Islet precursor cell (in vitro differentiated cells): Measurements from ENCODE around the gene CA5A.
A peak's percentile ranks its signal among the peaks of the same experiment; 100 is the strongest.
"Not testable (repeated sequence)": the region's sequence is repeated elsewhere in the genome, so short reads cannot be mapped to it uniquely, and the experiment has no call there.

Experiments used
- DNase-seq: peaks from one replicate; pipeline ENCODE4 v3.0.0-alpha.2; 2018

The CA5A gene

GRCh38 chr16:87936375-87937230 is at the start of gene CA5A:
Gene CA5A, minus strand, starts transcription at chr16:87936529. Its CDS starts 79 bp downstream, at chr16:87936450.
- peak; percentile 48 for DNase-seq

- not testable (repeated sequence) for DNase-seq
Observed at GRCh38 chr16:87985493-87985892, 49.2 kb upstream of the CA5A start.

DNA sequence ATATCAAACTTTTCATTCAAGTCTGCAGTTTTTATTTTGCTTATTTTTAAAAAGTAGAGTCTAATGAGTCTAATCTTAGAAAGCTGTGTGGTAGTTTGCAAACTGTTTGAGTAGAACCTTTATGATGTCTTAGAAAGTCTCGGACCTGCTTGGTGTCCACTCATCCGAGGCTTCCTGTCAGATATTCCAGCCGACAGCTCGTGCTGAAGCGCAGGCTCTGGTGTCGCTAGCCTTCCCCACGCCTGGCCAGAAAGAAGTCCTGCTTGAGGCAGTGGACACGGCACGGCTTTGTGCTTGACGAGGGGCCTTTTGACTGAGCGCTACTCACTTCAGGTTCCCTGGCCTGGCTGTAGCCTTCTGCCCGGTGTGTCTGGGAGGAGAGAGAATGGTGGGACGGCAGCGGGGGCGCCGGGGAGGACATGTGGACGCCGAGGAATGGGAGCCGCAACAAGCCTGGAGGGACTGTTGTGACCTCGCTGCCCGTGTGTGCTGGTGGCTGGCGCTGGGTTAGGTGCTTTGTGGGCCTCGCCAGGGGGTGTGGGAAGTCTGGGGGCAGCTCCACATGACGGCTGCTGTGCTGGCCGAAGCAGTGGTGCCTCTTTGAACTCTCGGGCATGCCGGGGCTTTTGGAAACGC is 48.4 kb upstream of the CA5A start:
- DNase-seq = no peak

DNA sequence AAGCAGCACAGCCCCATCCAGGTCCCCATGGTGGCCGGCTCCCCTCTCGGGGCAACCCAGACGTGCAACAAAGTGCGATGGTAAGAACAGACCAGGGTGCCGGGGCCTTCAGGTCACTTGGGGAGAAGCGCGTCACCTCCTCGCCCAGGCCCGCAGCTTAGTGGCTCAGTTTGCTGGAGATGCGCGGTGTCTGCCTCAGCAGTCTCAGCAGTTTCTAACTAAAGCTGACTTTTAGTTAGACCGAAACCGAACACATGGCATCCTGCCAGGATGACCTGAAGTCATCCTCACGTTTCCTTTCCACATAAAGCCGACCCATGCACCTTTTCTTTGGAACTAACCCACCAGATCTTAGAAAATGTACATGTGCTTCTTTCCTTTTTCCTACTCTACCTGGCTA is 47.9 kb upstream of the CA5A start:
- not testable (repeated sequence) for DNase-seq

GRCh38 chr16:87983737-87984097 is 47.4 kb upstream of the CA5A start:
- not testable (repeated sequence) for DNase-seq

GRCh38 chr16:87983072-87983736 is 46.9 kb upstream of the CA5A start:
- DNase-seq = peak; percentile 48

DNA sequence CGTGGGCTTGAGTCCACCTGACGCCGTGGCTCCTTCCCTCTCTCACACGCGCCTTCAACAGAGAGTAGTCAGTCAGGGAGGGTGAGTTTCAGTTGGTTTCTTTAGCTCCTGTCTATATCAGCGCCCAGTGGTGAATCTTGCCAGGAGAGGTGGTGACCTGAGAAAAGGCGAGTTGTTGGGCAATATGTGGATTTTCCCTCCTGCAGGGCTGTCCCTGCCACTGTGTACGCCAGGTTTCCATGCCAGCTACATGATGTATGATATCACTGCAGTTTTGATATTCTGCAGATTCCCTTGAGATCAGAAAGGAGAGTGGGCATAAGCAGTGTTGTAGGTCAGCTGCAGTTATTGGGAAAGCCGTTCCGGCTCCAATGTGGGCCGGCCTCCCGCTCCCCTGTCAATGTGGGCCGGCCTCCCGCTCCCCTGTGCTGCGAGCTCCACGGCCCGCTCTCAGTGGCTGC is 46.3 kb upstream of the CA5A start:
- no peak for DNase-seq

- peak; percentile 2 for DNase-seq
Observed at GRCh38 chr16:87981376-87981775, 45.0 kb upstream of the CA5A start.

DNA sequence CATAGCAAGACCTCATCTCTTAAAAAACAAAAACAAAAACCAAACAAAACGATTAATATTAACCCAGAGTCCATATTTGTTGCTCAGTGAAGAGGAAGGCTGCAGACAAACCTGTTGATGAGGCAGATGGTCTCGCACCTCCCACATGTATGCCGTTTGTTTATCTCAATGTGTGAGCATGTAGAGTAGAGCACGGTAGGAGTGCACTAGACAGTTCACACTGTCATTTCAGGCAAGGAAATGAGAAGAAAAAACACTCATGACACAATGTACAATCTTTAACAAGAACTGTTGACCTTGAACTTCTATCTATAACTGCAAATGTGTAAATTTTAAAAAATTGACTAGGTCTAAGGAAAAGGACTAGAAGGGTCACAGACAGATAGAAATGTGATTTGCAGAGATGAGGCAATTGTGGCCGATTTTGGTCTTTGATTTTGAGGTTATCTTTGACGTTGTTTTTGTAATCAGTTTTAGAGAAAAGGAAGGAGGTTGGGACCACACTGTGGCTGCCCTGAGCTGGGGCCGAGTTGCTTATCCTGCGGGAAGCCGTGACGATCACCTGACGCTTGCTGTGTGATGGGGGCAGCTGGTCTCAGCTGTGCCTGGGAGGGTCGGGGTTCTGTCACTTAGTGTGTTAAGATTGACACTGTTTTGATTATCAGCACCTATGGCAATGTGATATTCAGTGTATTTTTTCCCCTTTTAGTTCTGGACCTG is 43.7 kb upstream of the CA5A start:
- peak; percentile 9 for DNase-seq

DNA sequence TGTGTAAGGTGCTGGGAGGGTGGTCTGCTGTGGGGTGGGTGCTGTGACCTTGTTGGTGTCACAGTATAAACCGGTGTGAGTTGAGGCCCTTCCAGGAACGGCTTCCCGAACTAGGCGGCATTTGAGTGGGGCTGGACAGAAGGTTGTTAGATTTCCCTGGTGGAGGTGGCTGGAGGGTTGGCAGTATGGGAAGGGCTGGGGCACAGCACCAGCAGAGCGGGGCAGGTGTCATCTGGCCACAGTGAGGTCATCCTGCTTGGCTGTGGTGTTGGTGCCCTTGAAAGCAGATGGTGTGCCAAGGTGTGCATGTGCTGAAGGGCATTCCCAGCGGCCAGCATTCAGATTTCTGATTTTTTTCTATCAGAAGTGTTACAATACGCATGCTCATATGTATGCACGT is 43.0 kb upstream of the CA5A start:
- DNase-seq = peak; percentile 37

DNA sequence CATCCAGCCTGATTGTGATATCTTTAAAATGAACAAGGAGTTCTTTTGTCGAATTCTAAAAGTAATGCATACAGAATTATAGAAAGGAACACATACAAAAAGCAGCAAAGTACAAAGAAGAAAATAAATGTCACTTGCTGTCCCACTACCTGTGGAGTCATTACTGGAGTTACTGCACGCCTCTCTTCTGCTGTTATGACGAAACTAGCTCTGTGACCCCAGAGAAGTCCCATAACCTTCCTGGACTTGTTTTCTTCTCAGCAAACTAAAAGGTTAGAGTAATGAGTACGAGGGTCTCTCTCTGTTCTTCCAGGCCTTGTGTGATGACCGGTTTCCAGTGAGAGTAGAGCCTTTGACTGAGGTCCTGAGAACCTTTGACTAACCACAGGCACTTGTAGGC is 41.8 kb upstream of the CA5A start:
- DNase-seq = no peak

- DNase-seq = no peak
Observed at GRCh38 chr16:87976665-87977064, 40.3 kb upstream of the CA5A start.

GRCh38 chr16:87974178-87974577 is 37.8 kb upstream of the CA5A start:
- no peak for DNase-seq

DNA sequence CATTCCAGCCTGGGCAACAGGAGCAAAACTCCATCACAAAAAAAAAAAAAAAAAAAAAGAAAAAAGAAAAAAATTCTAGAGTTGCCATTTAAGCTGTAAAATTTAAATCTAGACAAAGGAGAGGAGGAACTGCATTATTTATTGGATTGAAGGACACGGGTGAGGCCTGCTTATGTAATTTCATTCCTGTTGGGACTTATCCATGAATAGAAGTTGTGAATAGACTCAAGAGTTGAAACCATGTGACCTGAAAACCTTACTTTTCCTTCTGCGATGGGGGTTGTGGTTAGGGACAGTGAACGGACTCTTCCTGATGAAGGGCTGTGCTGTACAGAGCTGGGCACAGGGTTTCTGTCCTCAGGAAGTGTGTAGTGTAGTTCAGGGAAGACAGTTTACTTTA is 37.4 kb upstream of the CA5A start:
- DNase-seq = peak; percentile 8

- no peak for DNase-seq
Observed at GRCh38 chr16:87971933-87972332, 35.6 kb upstream of the CA5A start.

GRCh38 chr16:87970186-87970585 is 33.9 kb upstream of the CA5A start:
- peak; percentile 3 for DNase-seq

- DNase-seq = peak; percentile 43
Observed at GRCh38 chr16:87968541-87968940, 32.2 kb upstream of the CA5A start.

DNA sequence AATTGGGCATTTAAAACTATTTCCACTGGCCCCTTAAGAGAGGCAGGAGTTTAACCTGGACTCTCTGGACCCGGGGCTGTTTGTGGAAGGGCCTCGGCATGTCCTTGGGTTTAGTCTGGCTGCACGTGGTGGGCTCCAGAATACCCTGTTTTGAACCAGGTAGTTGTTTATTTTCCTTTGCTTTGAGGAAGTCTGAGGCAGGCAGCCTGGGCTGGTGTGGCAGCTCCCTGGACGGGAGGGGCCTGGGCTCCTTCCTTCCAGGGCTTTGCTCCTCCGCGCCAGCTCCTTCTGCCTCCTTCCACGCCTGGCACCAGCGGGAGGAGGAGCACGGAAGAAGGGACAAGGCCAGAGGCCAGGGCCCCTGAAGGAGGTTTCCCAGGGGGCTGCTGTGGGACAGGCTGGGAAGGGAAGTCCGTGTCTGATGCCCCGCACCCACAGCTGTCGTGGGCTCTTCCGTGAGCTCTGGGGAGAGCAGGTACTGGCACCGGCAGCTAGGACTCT is 30.4 kb upstream of the CA5A start:
- DNase-seq = peak; percentile 44

GRCh38 chr16:87966064-87966645 is 29.8 kb upstream of the CA5A start:
- no peak for DNase-seq

- DNase-seq = no peak
Observed at GRCh38 chr16:87965417-87965816, 29.1 kb upstream of the CA5A start.

DNA sequence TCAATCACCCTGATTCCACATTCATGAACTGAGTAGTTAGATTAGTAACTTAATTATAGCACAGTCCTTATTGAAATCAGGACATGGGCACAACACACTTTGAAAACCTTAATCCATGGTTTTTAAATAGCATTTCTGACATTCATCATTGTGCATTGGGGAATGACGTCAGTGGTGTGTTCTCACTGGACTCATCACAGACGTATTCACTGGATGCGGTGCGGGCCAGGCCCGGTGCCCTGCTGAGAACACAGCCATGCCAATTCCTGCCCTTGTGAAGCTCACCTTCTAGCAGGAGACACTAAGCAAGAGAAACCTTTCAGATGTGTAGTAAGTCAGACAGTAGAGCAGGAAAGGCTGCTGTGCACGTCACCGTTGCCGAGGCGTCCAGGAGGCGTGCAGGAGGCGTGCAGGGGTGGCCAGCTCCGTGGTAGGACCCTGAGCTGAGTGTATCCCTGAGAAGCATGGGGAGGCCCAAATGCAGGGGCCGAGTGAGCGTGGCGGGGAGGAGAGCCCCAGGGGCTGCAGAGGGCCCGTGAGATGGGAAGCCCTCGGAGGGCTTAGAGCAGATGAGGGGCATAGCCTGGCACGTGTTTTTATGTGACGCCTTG is 27.8 kb upstream of the CA5A start:
- DNase-seq = no peak

GRCh38 chr16:87963400-87963799 is 27.1 kb upstream of the CA5A start:
- DNase-seq = peak; percentile 46
